Right renal cortex interstitium (tissue), 3 donors: ENCODE data around the gene CRNN. TPM values are rescaled to one million over a fixed set of nuclear protein-coding genes. Genes with fewer than 3 reads are reported as not detected.

Experiments used
- polyA plus RNA-seq, 3 donors: library from polyadenylated mRNA; unstranded; fragments of 120-200 nt; gene quantifications; one replicate each; pipeline ENCODE4 v1.2.1, GENCODE V29; 2013; ENCODE audit not compliant: insufficient read length in 3 of 3

The CRNN gene
- polyA plus RNA-seq, 3 donors = not detected

Other genes starting within 250 kb of the CRNN start
- 1 to 10 TPM in 1 of 3 donors, under 1 TPM in 2; 0.19 to 1.0 (median 0.81) TPM for gene HRNR, start 190.1 kb downstream of the CRNN start, polyA plus RNA-seq
- 1 to 10 TPM; 2.2 to 4.0 (median 2.2) TPM for gene FLG, start 89.0 kb downstream of the CRNN start, polyA plus RNA-seq
- under 1 TPM; 0.03 to 0.14 (median 0.07) TPM for gene FLG2, start 54.3 kb downstream of the CRNN start, polyA plus RNA-seq
- not detected for gene LCE5A, start 96.5 kb upstream of the CRNN start, polyA plus RNA-seq
- not detected for gene CRCT1, start 100.2 kb upstream of the CRNN start, polyA plus RNA-seq
- gene LCE3E, start 152.5 kb upstream of the CRNN start, polyA plus RNA-seq = not detected
- gene LCE3D, start 166.3 kb upstream of the CRNN start, polyA plus RNA-seq = not detected
- not detected for gene LCE3C, start 186.0 kb upstream of the CRNN start, polyA plus RNA-seq
- not detected for gene LCE3B, start 199.5 kb upstream of the CRNN start, polyA plus RNA-seq
- gene LCE3A, start 208.8 kb upstream of the CRNN start, polyA plus RNA-seq = not detected
- not detected for gene LCE2D, start 249.1 kb upstream of the CRNN start, polyA plus RNA-seq